Central memory CD8-positive, alpha-beta T cell (primary cell): ENCODE results near the gene SLC2A1.
"Not testable (repeated sequence)": the region's sequence is repeated elsewhere in the genome, so short reads cannot be mapped to it uniquely, and the experiment has no call there.

Experiments
- ATAC-seq: fragments of 150-1000 bp; cut with Tn5 transposase; replicated peaks from 2 replicates; pipeline ENCODE4 v1.10.0; 2022; ENCODE audit warnings: mild to moderate bottlenecking, moderate FRiP score, moderate number of reproducible peaks; ENCODE audit not compliant: poor library complexity, severe bottlenecking; ENCODE audit errors: extremely low read depth
- DNase-seq, 2 donors: peaks; one replicate each; pipeline ENCODE4 v3.0.0; 2021; ENCODE audit warnings: low spot score in 2 of 2
- H3K27ac Mint-ChIP-seq: one replicate; pipeline ENCODE4 v1.8.0; 2022; ENCODE audit warnings: low read depth, mild to moderate bottlenecking, moderate library complexity, mixed read lengths
- H3K27me3 Mint-ChIP-seq: one replicate; pipeline ENCODE4 v1.8.0; 2022; ENCODE audit warnings: mixed read lengths
- H3K36me3 Mint-ChIP-seq: one replicate; pipeline ENCODE4 v1.8.0; 2022; ENCODE audit warnings: mild to moderate bottlenecking, moderate library complexity, mixed read lengths; ENCODE audit not compliant: insufficient read depth
- H3K4me1 Mint-ChIP-seq: one replicate; pipeline ENCODE4 v1.8.0; 2022; ENCODE audit warnings: mixed read lengths
- H3K4me3 Mint-ChIP-seq: one replicate; pipeline ENCODE4 v1.8.0; 2022; ENCODE audit warnings: mild to moderate bottlenecking, moderate library complexity, mixed read lengths
- H3K9me3 Mint-ChIP-seq: one replicate; pipeline ENCODE4 v1.8.0; 2022; ENCODE audit warnings: mixed read lengths

The SLC2A1 gene

DNA sequence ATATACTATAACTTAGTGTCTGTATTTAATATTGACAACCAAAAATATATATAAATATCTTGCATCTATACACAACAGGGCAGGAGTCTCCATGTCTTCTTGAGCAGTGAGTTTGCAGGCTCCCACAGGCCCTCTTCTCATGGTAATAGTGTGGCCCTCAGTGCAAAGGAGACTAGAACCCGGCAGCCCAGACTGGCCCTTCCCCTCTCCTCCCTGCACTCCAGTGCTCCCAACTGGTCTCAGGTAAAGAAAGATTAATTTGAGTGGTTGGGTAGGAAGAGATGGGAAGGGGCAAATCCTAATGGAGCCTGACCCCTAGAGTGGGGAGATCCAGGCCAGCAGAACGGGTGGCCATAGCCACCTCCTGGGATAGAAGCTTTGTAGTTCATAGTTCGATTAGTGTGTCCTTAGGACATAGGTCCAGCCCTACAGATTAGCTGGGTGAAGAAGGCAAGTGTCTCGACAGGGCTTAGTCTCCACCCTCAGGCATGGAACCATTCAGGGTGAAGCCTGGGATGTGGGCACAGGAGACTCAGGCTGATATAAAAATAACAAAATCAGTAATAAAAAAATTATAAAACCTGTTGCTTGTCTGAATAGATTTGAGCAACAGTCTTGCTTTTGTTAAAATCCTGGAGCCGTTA is 32.3 kb downstream of the SLC2A1 start:
- Mint-ChIP-seq H3K4me1 (peaks cover 52% of the 10 kb centered on the region), H3K27ac (no peak overlapping the region), H3K4me3 (no peak overlapping the region), H3K9me3 (no peaks in the 10 kb centered on the region), H3K36me3 (peaks cover 65% of the 10 kb centered on the region), H3K27me3 (no peaks in the 10 kb centered on the region)
- DNase-seq: no peak
- no peak for ATAC-seq

DNA sequence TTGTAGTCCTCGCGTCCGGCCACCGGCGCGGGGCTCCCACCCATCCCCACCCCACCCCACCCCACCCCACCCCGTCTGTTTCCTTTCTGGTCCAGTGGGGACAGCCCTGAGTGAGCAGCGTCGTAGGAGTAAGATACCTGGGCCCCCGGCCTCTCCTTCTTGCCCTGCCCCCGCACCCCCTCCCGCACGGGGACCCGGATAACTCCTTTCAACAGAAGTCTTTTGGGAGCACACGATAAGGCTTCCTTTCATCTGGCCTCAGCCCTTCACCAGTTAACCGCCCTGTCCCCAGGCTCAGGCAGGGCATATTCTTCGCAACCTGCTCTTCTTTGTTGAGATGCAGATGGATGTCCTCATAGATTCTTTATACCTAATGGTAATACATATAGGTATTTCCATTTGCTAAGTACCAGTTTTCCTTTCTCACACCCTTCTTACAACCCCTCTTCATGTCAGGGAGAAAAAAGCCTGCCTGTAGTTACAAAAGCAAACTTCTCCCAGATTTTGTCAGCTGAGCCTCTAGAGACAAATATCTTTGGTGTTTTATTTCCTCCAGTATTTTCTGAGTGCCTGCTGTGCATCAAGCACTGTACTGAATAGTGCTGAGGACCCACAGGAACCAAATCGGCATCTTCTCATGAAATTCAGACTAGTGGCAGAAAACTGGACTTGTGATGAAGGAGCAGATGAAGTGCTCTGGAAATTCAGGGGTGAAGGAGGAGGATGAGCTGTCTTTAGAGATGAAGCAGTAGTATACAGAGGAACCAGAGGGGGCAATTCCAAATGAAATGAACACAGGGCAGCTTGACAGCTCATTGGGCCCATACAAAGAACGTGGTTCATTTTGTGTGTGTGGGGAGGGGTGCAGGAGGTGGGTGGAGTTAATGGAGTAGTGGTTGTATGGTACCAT is 33.6 kb downstream of the SLC2A1 start:
- Mint-ChIP-seq H3K27me3 (no peaks in the 10 kb centered on the region), H3K36me3 (peaks cover 55% of the 10 kb centered on the region), H3K27ac (peak overlapping the region; percentile 64), H3K4me3 (peak overlapping the region; percentile 79), H3K4me1 (peaks cover 40% of the 10 kb centered on the region), H3K9me3 (no peaks in the 10 kb centered on the region)
- ATAC-seq: peak; percentile 1
- no peak for DNase-seq

DNA sequence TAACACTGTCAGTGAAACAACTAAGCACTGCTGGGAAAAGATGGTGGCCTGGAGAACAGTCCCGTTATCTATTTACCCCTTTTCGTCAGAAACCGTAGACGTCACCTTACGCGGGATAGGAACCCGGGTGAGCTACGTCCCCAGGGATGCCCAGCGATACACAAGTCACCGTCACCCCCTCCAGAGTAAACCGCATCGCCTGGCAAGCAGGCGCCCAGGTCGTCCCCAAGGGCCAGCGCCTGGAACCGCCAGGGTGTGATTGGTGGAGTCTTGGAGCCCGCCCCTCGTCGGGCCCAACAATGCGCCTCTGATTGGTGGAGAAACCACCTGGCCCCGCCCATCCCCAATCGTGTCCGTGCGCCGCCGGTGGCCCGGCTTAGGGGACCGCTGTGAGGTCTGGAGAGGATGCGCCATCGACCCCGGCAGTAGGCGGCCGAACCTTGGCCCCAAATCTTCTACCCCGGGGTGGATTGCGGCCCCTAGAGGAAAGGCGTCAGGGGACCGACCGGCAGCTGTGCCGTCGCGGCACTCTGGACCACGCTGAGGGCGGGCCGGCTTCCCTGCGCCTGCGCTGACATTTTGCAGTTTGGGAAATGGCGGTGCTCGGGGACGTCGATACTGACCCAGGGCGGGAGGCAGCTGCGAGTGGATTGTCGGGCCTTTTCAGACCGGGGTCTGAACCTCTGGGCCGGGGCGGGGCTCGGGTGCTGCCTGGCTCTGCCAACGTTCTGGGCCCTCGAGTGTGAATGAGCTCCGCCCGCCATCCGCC is 34.4 kb downstream of the SLC2A1 start:
- peak; percentile 91 for ATAC-seq
- H3K4me3 Mint-ChIP-seq: peak overlapping the region; percentile 79
- peaks cover 36% of the 10 kb centered on the region for H3K4me1 Mint-ChIP-seq
- H3K9me3 Mint-ChIP-seq: no peaks in the 10 kb centered on the region
- peak; percentile 81 to 88 for DNase-seq
- H3K27me3 Mint-ChIP-seq: no peaks in the 10 kb centered on the region
- H3K27ac Mint-ChIP-seq: peak overlapping the region; percentile 64
- peaks cover 47% of the 10 kb centered on the region for H3K36me3 Mint-ChIP-seq

DNA sequence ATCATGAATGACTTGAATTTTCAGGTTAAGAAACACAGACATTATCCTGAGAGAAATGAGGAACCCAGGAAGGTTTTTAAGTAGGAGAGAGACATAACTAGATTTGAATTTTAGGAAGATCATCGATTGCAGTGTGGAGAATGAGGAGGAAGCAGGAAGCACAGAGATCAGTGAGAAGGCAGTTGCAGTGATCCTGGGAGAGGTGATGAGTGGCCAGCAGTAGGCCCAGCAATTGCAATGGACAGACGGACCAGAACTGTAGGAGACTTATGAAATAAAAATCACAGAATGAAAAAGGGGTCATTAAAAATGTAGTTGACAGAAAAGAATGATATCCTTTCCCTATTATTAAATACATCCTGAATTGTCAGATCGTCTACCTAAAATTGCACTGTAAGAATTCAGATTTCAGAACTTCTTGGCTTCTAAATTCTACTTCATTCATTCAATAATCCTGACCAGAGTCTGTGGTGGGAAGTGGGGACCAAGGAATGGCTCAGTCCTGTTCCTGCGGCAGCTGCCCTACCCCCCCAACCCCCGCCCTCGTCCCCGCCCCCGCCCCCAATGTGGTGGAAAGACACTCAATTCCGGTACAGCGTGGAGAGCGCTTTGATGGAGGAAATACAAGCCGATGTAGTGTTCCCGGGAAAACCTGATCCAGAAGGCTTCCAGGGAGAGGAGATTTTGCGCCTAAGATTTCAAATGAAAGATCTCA is 35.1 kb downstream of the SLC2A1 start:
- peaks cover 33% of the 10 kb centered on the region for H3K4me1 Mint-ChIP-seq
- peaks cover 40% of the 10 kb centered on the region for H3K36me3 Mint-ChIP-seq
- H3K4me3 Mint-ChIP-seq: peak overlapping the region; percentile 79
- no peaks in the 10 kb centered on the region for H3K9me3 Mint-ChIP-seq
- DNase-seq: no peak
- peak overlapping the region; percentile 64 for H3K27ac Mint-ChIP-seq
- ATAC-seq: no peak
- no peaks in the 10 kb centered on the region for H3K27me3 Mint-ChIP-seq

DNA sequence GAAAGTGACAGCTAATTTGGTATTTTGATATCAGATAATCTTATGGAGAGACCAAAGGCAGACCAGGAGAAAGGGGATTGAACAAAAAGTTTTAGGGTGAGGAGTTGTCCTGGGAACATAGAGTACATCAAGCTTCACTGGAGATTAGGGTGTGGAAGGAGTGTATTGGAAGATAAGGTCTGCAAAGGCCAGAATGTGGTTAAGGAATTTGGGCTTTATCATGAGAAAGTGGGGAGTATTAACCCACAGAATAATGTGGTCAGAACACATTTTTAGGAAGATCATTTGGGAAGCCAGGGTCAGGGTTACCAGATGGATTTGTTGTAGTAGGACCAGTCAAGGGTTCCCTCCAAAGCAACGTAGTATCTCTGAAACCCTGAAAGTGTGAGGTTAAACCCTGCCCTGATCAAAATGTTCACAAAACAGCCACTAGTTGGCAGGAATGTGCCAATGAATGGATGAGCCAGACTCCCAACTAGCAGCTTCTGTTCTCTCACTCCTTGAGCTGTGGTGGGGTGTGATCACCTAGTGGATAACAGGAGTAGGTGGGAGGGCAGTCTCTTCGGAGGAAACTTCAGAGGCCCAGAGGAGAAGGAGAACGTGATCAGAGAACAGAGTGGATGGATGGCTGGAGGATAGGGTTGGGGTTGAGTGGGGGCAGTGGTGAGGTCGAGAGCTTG is 35.8 kb downstream of the SLC2A1 start:
- Mint-ChIP-seq H3K9me3 (no peaks in the 10 kb centered on the region), H3K27ac (peak overlapping the region; percentile 64), H3K4me1 (peaks cover 29% of the 10 kb centered on the region), H3K27me3 (no peaks in the 10 kb centered on the region), H3K4me3 (peak overlapping the region; percentile 79), H3K36me3 (peaks cover 35% of the 10 kb centered on the region)
- peak; percentile 52 for ATAC-seq
- DNase-seq: peak in 1 of 2 donors; percentile 49

DNA sequence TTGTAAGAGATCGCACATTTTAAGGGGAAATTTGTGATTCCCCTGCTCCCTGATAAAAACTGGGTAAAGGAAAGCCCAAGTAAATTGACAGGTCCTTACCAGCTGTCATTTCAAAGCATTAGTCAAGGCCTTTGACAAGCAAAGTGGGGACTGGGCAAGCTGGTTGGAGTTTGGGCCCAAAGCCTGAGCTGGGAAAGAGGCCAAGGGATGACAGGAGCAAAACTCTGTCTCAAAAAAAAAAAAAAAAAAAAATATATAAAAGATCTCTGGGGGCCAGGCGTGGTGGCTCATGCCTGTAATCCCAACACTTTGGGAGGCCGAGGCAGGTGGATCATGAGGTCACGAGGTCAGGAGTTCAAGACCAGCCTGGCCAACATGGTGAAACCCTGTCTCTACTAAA is 36.9 kb downstream of the SLC2A1 start:
- H3K27me3 Mint-ChIP-seq: no peaks in the 10 kb centered on the region
- H3K27ac Mint-ChIP-seq: no peak overlapping the region
- ATAC-seq: no peak
- peaks cover 25% of the 10 kb centered on the region for H3K36me3 Mint-ChIP-seq
- H3K9me3 Mint-ChIP-seq: no peaks in the 10 kb centered on the region
- DNase-seq: no peak
- no peak overlapping the region for H3K4me3 Mint-ChIP-seq
- H3K4me1 Mint-ChIP-seq: peaks cover 29% of the 10 kb centered on the region

DNA sequence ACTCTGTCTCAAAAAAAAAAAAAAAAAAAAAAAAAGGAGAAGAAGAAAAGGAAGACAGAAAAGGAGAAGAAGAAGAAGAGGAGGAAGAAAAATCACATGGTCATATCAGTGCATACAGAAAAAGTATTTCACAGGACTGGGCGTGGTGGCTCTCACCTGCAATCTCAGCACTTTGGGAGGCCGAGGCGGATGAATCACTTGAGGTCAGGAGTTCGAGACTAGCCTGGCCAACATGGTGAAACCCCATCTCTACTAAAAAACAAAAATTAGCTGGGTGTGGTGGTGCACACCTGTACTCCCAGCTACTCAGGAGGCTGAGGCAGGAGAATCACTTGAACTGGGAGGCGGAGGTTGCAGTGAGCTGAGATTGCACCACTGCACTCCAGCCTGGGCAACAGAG is 39.0 kb downstream of the SLC2A1 start:
- not testable (repeated sequence) for H3K27ac Mint-ChIP-seq, H3K27me3 Mint-ChIP-seq, H3K9me3 Mint-ChIP-seq, ATAC-seq, H3K4me3 Mint-ChIP-seq, DNase-seq
- peaks cover 14% of the 10 kb centered on the region for H3K36me3 Mint-ChIP-seq
- peaks cover 19% of the 10 kb centered on the region for H3K4me1 Mint-ChIP-seq

DNA sequence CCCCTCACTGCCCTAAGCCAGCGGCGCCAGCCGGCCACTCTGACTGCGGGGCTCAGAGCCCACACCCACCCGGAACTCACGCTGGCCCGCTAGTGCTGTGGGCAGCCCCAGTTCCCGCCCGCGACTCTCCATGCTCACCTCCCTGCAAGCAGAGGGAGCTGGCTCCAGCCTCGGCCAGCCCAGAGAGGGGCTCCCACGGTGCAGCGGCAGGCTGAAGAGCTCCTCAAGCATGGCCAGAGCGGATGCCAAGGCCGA is 41.5 kb downstream of the SLC2A1 start:
- ATAC-seq (no peak), DNase-seq (no peak)
- no peaks in the 10 kb centered on the region for H3K27me3 Mint-ChIP-seq
- no peak overlapping the region for H3K27ac Mint-ChIP-seq
- no peak overlapping the region for H3K4me3 Mint-ChIP-seq
- H3K36me3 Mint-ChIP-seq: peaks cover 2% of the 10 kb centered on the region
- peaks cover 6% of the 10 kb centered on the region for H3K4me1 Mint-ChIP-seq
- no peaks in the 10 kb centered on the region for H3K9me3 Mint-ChIP-seq

DNA sequence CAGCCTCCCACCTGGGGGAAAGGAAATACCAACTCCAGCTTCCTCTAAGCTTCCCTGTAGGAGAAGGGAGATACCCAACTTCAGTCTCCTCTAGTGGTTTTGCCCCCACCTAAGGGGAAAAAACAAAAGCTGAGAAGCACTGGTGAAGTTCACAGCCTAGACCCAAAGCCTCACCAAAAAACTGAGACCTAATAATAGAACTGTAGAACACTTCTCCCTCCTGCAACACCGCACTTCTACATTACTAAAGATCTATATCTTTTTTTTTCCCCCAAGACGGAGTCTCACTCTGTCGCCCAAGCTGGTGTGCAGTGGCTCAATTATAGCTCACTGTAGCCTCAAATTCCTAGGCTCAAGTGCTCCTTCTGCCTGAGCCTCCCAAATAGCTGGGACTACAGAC is 43.2 kb downstream of the SLC2A1 start:
- H3K9me3 Mint-ChIP-seq: no peaks in the 10 kb centered on the region

DNA sequence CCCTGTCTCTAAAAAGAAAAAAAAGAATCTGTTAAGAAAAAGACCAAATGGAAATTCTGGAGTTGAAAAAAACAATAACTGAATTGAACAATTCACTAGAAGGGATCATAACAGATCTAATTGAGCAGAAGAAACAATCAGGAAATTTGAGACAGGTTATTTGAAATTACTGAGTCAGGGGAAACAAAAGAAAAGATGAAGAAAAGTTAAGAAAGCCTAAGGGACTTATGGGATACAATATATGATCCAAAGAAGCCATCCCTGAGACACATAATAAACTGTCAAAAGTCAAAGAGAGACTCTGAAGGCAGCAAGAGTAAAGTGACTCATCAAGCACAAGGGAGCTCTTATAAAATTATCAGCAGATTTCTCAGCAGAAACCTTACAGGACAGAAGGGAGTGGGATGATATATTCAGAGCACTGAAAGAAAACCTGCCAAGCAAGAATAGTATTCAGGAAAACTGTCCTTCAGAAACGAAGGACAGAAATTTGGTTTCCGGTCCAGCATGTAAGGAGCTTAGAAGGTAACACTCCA is 44.5 kb downstream of the SLC2A1 start:
- Mint-ChIP-seq H3K36me3 (peaks cover 5% of the 10 kb centered on the region), H3K27ac (no peak overlapping the region), H3K4me1 (peaks cover 6% of the 10 kb centered on the region), H3K27me3 (no peaks in the 10 kb centered on the region), H3K9me3 (no peaks in the 10 kb centered on the region), H3K4me3 (no peak overlapping the region)
- ATAC-seq (no peak), DNase-seq (no peak)

More for the DNA sequence above, 43.2 kb downstream of the SLC2A1 start:
- peaks cover 6% of the 10 kb centered on the region for H3K4me1 Mint-ChIP-seq
- H3K27ac Mint-ChIP-seq: no peak overlapping the region
- ATAC-seq (no peak), DNase-seq (no peak)
- H3K4me3 Mint-ChIP-seq: no peak overlapping the region
- peaks cover 5% of the 10 kb centered on the region for H3K36me3 Mint-ChIP-seq
- no peaks in the 10 kb centered on the region for H3K27me3 Mint-ChIP-seq

DNA sequence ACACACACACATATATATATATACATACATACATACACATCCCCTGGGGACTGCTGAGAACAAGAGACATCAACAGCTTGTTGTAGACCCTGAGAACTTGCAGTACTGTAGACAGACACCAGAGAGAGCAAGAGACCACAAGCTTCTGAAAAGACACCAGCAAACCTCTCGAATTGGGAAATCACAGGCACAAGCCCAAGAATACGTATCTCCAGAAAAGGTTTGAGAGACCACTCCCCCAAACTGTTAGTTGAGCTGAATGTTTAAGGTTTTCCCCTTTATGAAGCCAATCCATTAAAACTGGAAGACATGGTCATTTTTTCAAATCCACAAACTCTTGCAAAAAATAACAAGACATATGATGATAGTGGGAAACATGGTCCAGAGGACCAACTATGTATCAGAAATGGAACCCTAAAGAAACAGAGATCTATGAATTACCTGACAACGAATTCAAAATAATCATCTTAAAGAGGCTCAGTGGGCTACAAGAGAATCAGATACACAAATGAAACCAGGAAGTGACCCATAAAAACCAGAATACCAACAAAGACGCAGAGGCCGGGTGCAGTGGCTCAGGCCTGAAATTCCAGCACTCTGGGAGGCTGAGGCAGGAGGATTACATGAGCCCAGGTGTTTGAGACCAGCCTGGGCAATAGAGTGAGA is 45.1 kb downstream of the SLC2A1 start:
- Mint-ChIP-seq H3K4me1 (peaks cover 6% of the 10 kb centered on the region), H3K27me3 (no peaks in the 10 kb centered on the region), H3K27ac (no peak overlapping the region), H3K9me3 (no peaks in the 10 kb centered on the region), H3K36me3 (peaks cover 5% of the 10 kb centered on the region), H3K4me3 (no peak overlapping the region)
- ATAC-seq (peak; percentile 86), DNase-seq (peak; percentile 42 to 72)
